ENCODE measurements around the gene FLOT2.
A peak's percentile ranks its signal among the peaks of the same experiment; 100 is the strongest.

Gene FLOT2

DNA sequence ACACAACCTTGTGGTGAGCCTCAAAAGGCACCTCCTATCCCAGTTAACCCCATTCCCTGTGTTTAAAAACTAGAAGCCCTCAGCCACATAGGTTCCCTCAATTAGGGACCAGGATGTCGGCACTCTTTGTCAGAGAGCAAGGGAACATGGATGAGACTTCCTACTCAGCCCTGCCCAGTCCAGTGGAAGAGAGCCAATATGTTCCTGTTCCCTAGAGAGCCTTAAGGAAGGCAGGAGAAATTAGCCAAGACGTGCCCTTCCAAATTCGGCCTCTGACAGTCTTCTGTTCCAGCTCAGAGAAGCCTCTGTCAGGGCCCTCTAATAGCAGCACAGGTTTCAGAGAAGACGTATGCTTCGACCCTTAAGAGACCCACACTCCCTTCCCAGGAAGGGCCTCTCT is 19.9 kb upstream of the FLOT2 start:
- Histone ChIP-seq H3K9ac (ENCODE audit: low read depth in 1 of 2, low read length in 2 of 2) (no peak overlapping the region), H3K27me3 (ENCODE audit: control insufficient read depth in 2 of 2, insufficient read depth in 2 of 2, low read length in 2 of 2) (no peaks in the 10 kb centered on the region), H3K4me3 (ENCODE audit: low read length in 2 of 2) (no peak overlapping the region), H3K9me3 (ENCODE audit: control insufficient read depth in 2 of 2, low read length in 2 of 2) (no peaks in the 10 kb centered on the region), H3K36me3 (ENCODE audit: control insufficient read depth in 2 of 2, insufficient read depth in 2 of 2, low read length in 2 of 2) (peaks cover 82 to 84% of the 10 kb centered on the region in 2 donors), H3K27ac (ENCODE audit: low read depth in 2 of 2, low read length in 2 of 2) (no peak overlapping the region), H3K4me1 (ENCODE audit: control insufficient read depth in 2 of 2, insufficient read depth in 2 of 2, low read length in 2 of 2) (peaks cover 4 to 7% of the 10 kb centered on the region in 2 donors)

DNA sequence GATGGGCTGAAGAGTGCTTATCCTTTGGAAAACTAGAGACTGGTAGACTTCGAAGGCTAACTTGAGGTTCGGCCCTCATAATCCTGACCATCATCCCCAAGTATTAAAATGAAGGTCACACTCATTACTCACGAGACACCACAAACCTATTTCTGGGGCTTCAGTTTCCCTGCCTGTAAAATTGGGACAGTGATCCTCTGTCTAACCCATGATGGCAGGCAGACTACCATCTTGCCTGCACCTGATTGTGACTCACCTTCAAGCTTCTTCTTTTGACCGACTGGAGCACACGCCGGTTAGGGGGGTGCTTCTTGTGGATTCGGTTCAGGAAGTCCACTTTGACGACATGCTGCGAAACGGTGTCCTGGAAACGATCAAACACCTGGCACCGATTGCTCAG is 19.5 kb upstream of the FLOT2 start:
- peaks cover 7 to 11% of the 10 kb centered on the region in 2 donors for H3K4me1 ChIP-seq (ENCODE audit: control insufficient read depth in 2 of 2, insufficient read depth in 2 of 2, low read length in 2 of 2)
- no peak overlapping the region for H3K9ac ChIP-seq (ENCODE audit: low read depth in 1 of 2, low read length in 2 of 2)
- H3K27ac ChIP-seq (ENCODE audit: low read depth in 2 of 2, low read length in 2 of 2): no peak overlapping the region
- peaks cover 81 to 88% of the 10 kb centered on the region in 2 donors for H3K36me3 ChIP-seq (ENCODE audit: control insufficient read depth in 2 of 2, insufficient read depth in 2 of 2, low read length in 2 of 2)
- H3K9me3 ChIP-seq (ENCODE audit: control insufficient read depth in 2 of 2, low read length in 2 of 2): no peaks in the 10 kb centered on the region
- no peaks in the 10 kb centered on the region for H3K27me3 ChIP-seq (ENCODE audit: control insufficient read depth in 2 of 2, insufficient read depth in 2 of 2, low read length in 2 of 2)
- no peak overlapping the region for H3K4me3 ChIP-seq (ENCODE audit: low read length in 2 of 2)

DNA sequence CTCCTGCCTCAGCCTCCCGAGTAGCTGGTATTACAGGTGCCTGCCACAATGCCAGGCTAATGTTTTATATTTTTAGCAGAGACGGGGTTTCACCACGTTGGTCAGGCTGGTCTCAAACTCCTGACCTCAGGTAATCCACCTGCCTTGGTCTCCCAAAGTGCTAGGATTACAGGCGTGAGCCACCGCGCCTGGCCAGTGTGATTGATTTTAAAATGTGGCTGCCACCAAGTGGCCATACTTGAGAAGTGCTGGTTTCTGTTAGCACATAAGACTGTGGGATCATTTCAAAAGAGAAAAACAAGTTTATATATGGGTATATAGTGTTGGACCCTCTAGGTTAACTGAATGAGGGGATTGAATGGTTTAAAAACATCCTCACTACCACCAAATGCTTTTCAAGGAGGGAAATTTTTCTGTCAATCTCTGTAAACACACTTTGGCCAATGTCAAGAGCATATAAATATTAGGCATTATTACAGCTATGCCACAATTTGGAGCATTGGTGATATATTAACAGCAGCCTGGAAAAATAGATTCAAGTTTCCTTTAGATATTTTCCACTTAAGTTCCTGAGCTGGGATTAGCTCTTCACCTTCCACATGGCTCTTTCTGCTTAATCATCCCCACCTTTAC is 18.9 kb upstream of the FLOT2 start:
- Histone ChIP-seq H3K27me3 (ENCODE audit: control insufficient read depth in 2 of 2, insufficient read depth in 2 of 2, low read length in 2 of 2) (no peaks in the 10 kb centered on the region), H3K4me3 (ENCODE audit: low read length in 2 of 2) (no peak overlapping the region), H3K4me1 (ENCODE audit: control insufficient read depth in 2 of 2, insufficient read depth in 2 of 2, low read length in 2 of 2) (peaks cover 11 to 16% of the 10 kb centered on the region in 2 donors), H3K36me3 (ENCODE audit: control insufficient read depth in 2 of 2, insufficient read depth in 2 of 2, low read length in 2 of 2) (peaks cover 80 to 87% of the 10 kb centered on the region in 2 donors), H3K9me3 (ENCODE audit: control insufficient read depth in 2 of 2, low read length in 2 of 2) (no peaks in the 10 kb centered on the region), H3K27ac (ENCODE audit: low read depth in 2 of 2, low read length in 2 of 2) (no peak overlapping the region), H3K9ac (ENCODE audit: low read depth in 1 of 2, low read length in 2 of 2) (no peak overlapping the region)

DNA sequence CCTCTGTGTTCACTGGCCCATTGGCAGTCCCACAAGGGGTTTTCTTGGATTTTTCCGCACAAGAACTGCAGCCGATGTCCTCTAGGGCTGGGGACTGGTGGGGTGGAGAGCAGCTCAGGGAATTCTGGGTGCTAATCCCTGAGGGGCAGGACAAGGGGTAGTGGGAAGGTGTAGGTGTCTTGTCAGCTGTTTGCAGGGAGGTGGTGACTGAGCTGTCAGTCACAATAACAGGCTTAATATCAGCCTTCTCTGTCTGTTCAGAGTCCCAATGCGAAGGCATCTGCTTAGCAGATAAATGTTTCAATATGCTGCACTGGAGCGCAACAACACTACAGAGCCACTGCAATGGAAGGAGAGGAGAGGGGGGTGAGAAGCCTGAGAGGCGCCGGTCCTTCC is 15.4 kb upstream of the FLOT2 start:
- H3K27me3 ChIP-seq (ENCODE audit: control insufficient read depth in 2 of 2, insufficient read depth in 2 of 2, low read length in 2 of 2): no peaks in the 10 kb centered on the region
- peaks cover 90 to 94% of the 10 kb centered on the region in 2 donors for H3K36me3 ChIP-seq (ENCODE audit: control insufficient read depth in 2 of 2, insufficient read depth in 2 of 2, low read length in 2 of 2)
- H3K9me3 ChIP-seq (ENCODE audit: control insufficient read depth in 2 of 2, low read length in 2 of 2): no peaks in the 10 kb centered on the region
- no peak overlapping the region for H3K4me3 ChIP-seq (ENCODE audit: low read length in 2 of 2)
- no peak overlapping the region for H3K9ac ChIP-seq (ENCODE audit: low read depth in 1 of 2, low read length in 2 of 2)
- H3K27ac ChIP-seq (ENCODE audit: low read depth in 2 of 2, low read length in 2 of 2): peak overlapping the region in 1 of 2 donors; percentile 61
- peaks cover 13 to 22% of the 10 kb centered on the region in 2 donors for H3K4me1 ChIP-seq (ENCODE audit: control insufficient read depth in 2 of 2, insufficient read depth in 2 of 2, low read length in 2 of 2)

DNA sequence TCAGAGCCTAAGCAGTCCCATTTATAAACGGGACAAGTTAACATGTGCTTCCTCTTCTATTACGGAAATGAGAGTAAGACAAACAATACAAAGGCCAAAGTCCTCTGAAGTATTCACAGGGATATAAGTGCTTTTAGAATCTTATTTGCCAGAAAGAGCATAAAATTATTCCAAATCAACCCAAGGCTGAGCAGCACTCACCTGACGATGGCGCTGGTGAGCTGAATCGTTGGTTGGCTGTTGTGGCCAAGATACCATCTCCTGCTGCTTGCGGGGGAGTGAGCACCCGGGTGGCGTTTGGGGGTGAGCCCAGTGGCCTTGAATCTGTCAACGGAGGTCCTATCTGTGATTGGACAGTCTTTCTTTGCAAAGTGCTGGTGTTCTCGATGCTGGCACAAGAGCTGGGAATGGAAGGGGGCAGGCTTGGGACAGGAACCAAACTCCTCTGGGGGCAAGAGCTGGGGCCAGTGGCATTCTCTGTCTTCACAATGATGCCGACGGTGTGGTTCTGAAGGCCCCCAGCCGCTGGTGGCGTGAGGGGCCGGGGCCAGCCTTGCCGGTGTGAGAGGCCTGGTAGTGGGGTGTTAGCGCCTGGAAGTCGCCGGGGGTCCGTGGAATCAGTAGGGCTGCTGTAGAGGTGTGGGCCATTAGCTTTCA is 14.9 kb upstream of the FLOT2 start:
- Histone ChIP-seq H3K27ac (ENCODE audit: low read depth in 2 of 2, low read length in 2 of 2) (peak overlapping the region; percentile 26 to 61), H3K4me1 (ENCODE audit: control insufficient read depth in 2 of 2, insufficient read depth in 2 of 2, low read length in 2 of 2) (peaks cover 16 to 23% of the 10 kb centered on the region in 2 donors), H3K4me3 (ENCODE audit: low read length in 2 of 2) (no peak overlapping the region), H3K9ac (ENCODE audit: low read depth in 1 of 2, low read length in 2 of 2) (peak overlapping the region in 1 of 2 donors; percentile 9), H3K36me3 (ENCODE audit: control insufficient read depth in 2 of 2, insufficient read depth in 2 of 2, low read length in 2 of 2) (peaks cover 89 to 91% of the 10 kb centered on the region in 2 donors), H3K27me3 (ENCODE audit: control insufficient read depth in 2 of 2, insufficient read depth in 2 of 2, low read length in 2 of 2) (no peaks in the 10 kb centered on the region), H3K9me3 (ENCODE audit: control insufficient read depth in 2 of 2, low read length in 2 of 2) (no peaks in the 10 kb centered on the region)

DNA sequence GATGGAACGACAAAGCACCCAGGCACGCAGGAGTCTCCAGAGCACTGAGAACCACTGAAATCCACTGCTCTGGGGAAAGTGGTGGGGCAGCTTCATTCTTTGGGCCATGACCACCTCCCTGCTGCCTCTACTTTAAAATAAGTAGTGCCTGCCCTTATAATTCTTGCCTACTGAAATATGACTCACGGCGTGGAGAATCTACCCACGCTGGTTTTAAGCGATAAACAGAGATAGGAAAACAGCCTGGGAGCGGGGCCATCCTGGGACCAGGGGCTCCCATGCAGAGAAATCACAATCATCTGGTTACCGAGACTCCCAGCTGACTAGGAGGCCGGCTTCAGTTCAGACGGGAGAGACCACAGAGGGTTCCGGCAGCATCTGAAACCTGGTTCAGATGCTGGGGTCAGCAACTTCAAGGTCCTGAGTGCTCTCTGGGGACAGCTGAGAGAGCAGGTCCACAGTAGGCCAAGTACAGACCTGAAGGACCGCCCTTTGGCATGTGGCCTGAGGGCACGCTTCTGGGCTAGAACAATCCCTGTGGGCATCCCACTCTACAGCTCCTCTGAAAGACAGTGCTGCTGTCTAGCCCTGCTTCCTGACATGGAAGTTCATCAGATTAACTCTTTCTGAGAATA is 14.0 kb upstream of the FLOT2 start:
- Histone ChIP-seq H3K27ac (ENCODE audit: low read depth in 2 of 2, low read length in 2 of 2) (peak overlapping the region in 1 of 2 donors; percentile 59), H3K9ac (ENCODE audit: low read depth in 1 of 2, low read length in 2 of 2) (no peak overlapping the region), H3K9me3 (ENCODE audit: control insufficient read depth in 2 of 2, low read length in 2 of 2) (no peaks in the 10 kb centered on the region), H3K4me3 (ENCODE audit: low read length in 2 of 2) (no peak overlapping the region), H3K36me3 (ENCODE audit: control insufficient read depth in 2 of 2, insufficient read depth in 2 of 2, low read length in 2 of 2) (peaks cover 86 to 88% of the 10 kb centered on the region in 2 donors), H3K4me1 (ENCODE audit: control insufficient read depth in 2 of 2, insufficient read depth in 2 of 2, low read length in 2 of 2) (peaks cover 18 to 23% of the 10 kb centered on the region in 2 donors), H3K27me3 (ENCODE audit: control insufficient read depth in 2 of 2, insufficient read depth in 2 of 2, low read length in 2 of 2) (no peaks in the 10 kb centered on the region)

DNA sequence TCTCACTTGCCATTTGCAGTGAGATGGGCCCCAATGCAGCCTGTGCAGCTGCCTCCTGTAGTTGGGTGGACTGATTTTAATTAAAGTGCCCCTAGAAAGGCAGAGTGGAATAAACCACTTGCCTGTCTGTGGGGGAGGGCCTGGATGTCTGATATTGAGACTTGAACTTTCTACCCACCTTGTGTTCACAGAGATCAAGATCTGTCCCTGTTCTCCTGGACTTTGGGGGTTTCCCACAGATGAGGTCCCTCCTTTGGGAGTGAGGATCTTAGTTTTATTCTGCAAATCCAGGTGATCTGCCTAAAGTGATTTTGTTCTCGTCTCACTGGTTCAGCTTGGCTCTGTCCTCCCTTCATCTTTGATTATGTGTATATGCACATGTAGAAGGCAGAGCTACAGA is 13.0 kb upstream of the FLOT2 start:
- Histone ChIP-seq H3K9me3 (ENCODE audit: control insufficient read depth in 2 of 2, low read length in 2 of 2) (no peaks in the 10 kb centered on the region), H3K27ac (ENCODE audit: low read depth in 2 of 2, low read length in 2 of 2) (no peak overlapping the region), H3K9ac (ENCODE audit: low read depth in 1 of 2, low read length in 2 of 2) (no peak overlapping the region), H3K4me1 (ENCODE audit: control insufficient read depth in 2 of 2, insufficient read depth in 2 of 2, low read length in 2 of 2) (peaks cover 18 to 23% of the 10 kb centered on the region in 2 donors), H3K4me3 (ENCODE audit: low read length in 2 of 2) (no peak overlapping the region), H3K27me3 (ENCODE audit: control insufficient read depth in 2 of 2, insufficient read depth in 2 of 2, low read length in 2 of 2) (no peaks in the 10 kb centered on the region), H3K36me3 (ENCODE audit: control insufficient read depth in 2 of 2, insufficient read depth in 2 of 2, low read length in 2 of 2) (peaks cover 85% of the 10 kb centered on the region in 2 donors)

DNA sequence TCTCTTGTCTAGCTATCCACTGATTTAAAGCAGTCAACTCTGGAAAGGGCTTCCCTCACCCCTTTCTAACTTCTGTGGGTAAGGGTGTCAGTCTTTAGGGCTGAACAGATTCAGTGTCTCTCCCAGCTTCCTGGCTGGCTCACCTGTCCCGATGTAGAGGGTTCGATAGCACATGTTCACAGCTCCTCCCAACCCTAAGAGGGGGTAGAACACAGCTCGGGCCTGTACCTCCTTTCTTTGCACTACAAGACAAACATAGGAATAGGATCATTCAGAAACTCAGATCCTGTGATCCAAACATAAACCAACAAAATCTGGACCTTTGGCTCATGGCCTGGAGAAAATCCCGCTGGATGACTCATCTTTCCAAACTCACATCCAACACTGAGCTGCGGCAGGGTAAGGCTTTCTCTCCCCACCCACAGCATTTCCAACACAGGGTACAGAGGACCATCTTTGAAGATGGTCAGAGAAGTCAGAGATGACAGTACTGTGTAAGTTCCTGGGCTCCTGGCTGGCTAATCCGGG is 11.2 kb upstream of the FLOT2 start:
- Histone ChIP-seq H3K4me1 (ENCODE audit: control insufficient read depth in 2 of 2, insufficient read depth in 2 of 2, low read length in 2 of 2) (peaks cover 23 to 26% of the 10 kb centered on the region in 2 donors), H3K27me3 (ENCODE audit: control insufficient read depth in 2 of 2, insufficient read depth in 2 of 2, low read length in 2 of 2) (no peaks in the 10 kb centered on the region), H3K4me3 (ENCODE audit: low read length in 2 of 2) (no peak overlapping the region), H3K27ac (ENCODE audit: low read depth in 2 of 2, low read length in 2 of 2) (peak overlapping the region; percentile 39 to 60), H3K9ac (ENCODE audit: low read depth in 1 of 2, low read length in 2 of 2) (no peak overlapping the region), H3K9me3 (ENCODE audit: control insufficient read depth in 2 of 2, low read length in 2 of 2) (no peaks in the 10 kb centered on the region), H3K36me3 (ENCODE audit: control insufficient read depth in 2 of 2, insufficient read depth in 2 of 2, low read length in 2 of 2) (peaks cover 70% of the 10 kb centered on the region in 2 donors)

DNA sequence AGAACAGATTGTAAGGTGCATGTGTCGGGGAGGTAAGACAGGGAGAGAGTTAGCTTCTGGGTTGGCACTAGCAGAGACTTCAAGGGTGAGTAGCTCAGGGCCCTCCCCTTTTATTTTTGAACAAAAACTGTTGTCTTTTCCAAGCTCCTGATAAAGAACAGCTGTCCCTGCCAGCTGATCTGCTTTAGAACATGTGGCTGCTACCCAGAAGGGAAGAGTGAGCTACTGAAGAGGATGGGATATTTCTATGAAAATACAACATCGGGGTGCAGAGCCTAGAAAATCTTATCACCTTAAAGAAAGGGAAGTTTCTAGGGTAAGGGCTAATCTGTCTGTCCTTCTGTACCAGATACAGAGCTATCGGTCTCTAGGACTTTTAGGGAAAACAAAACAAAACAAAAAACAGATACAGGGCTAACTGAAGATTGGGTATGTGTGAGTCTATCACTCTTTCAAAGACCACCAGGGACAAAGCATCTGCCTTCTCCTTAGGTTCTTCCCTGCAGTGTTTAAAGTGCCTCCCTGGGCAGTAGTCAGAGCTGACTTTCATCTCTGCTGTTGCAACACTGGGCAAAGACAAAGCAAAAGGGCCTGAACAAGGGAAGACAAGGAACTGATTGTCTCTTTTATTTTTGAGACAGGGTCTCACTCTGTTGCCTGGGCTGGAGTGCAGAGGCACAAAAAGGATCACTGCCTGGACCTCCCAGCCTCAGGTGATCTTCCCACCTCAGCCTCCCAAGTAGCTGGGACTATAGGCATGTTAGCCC is 10.4 kb upstream of the FLOT2 start:
- Histone ChIP-seq H3K4me1 (ENCODE audit: control insufficient read depth in 2 of 2, insufficient read depth in 2 of 2, low read length in 2 of 2) (peaks cover 28% of the 10 kb centered on the region in 2 donors), H3K9ac (ENCODE audit: low read depth in 1 of 2, low read length in 2 of 2) (no peak overlapping the region), H3K27me3 (ENCODE audit: control insufficient read depth in 2 of 2, insufficient read depth in 2 of 2, low read length in 2 of 2) (no peaks in the 10 kb centered on the region), H3K27ac (ENCODE audit: low read depth in 2 of 2, low read length in 2 of 2) (peak overlapping the region; percentile 39 to 60), H3K4me3 (ENCODE audit: low read length in 2 of 2) (no peak overlapping the region), H3K9me3 (ENCODE audit: control insufficient read depth in 2 of 2, low read length in 2 of 2) (no peaks in the 10 kb centered on the region), H3K36me3 (ENCODE audit: control insufficient read depth in 2 of 2, insufficient read depth in 2 of 2, low read length in 2 of 2) (peaks cover 61% of the 10 kb centered on the region in 2 donors)
